Activated CD4-positive, alpha-beta memory T cell treated with anti-CD3 and anti-CD28 coated beads for 36 hours (primary cell): Measurements from ENCODE around the gene OR2L13. TPM values are rescaled to one million over a fixed set of nuclear protein-coding genes. Genes with fewer than 3 reads are reported as not detected.
"Not testable (repeated sequence)": the region's sequence is repeated elsewhere in the genome, so short reads cannot be mapped to it uniquely, and the experiment has no call there.

Experiments
- CTCF ChIA-PET: fragments of 350-600 bp; sonication (Branson Sonifier 250); formaldehyde crosslinking; loops from one replicate; lab custom pipeline; 2021; ENCODE audit warnings: antibody characterized with exemption, inconsistent platforms; lab: Charles Lee
- POLR2A ChIA-PET: fragments of 350-600 bp; sonication (Branson Sonifier 250); formaldehyde crosslinking; loops from one replicate; lab custom pipeline; 2021; ENCODE audit warnings: antibody characterized with exemption; lab: Charles Lee
- DNase-seq: peaks from one replicate; pipeline ENCODE4 v3.0.0-alpha.2; 2020
- H3K27ac Mint-ChIP-seq: one replicate; pipeline ENCODE4 v1.8.0; 2021; ENCODE audit warnings: mixed read lengths
- H3K27me3 Mint-ChIP-seq: one replicate; pipeline ENCODE4 v1.8.0; 2021; ENCODE audit warnings: mixed read lengths
- H3K36me3 Mint-ChIP-seq: one replicate; pipeline ENCODE4 v1.8.0; 2021; ENCODE audit warnings: mixed read lengths
- H3K4me1 Mint-ChIP-seq: one replicate; pipeline ENCODE4 v1.8.0; 2021; ENCODE audit warnings: low read depth, mixed read lengths
- H3K4me3 Mint-ChIP-seq: one replicate; pipeline ENCODE4 v1.8.0; 2021; ENCODE audit warnings: mild to moderate bottlenecking, mixed read lengths
- H3K9me3 Mint-ChIP-seq: one replicate; pipeline ENCODE4 v1.8.0; 2021; ENCODE audit warnings: mixed read lengths
- intact Hi-C: fragments of 100-400 bp; cut with micrococcal nuclease; formaldehyde crosslinking; loops from one replicate; pipeline ENCODE4 v1.15.1; 2023
- total RNA-seq, 2 experiments: library from RNA; stranded (reverse); gene quantifications; one replicate each; pipeline ENCODE4 v1.2.3, GENCODE V29; 2021

OR2L13 gene
- total RNA-seq: not detected

GRCh38 chr1:248094884-248095283, at the start of gene OR2L13:
Gene OR2L13, plus strand, starts transcription at chr1:248095184. Its CDS starts 4,192 bp downstream, at chr1:248099376.
- ChIA-PET POLR2A (no interaction called here), CTCF (no interaction called here)
- Mint-ChIP-seq H3K4me3 (no peak within 1 kb of the TSS), H3K9me3 (peaks cover 4% of the 10 kb centered on the region), H3K27ac (no peak within 1 kb of the TSS), H3K4me1 (no peaks in the 10 kb centered on the region), H3K27me3 (no peaks in the 10 kb centered on the region), H3K36me3 (no peaks in the 10 kb centered on the region)
- intact Hi-C loops: no loop called here
- DNase-seq: no peak

GRCh38 chr1:248045209-248045608, 49.8 kb upstream of the OR2L13 start:
- DNase-seq: no peak
- ChIA-PET CTCF (no interaction called here), POLR2A (no interaction called here)
- Mint-ChIP-seq H3K4me1 (no peaks in the 10 kb centered on the region), H3K27me3 (no peaks in the 10 kb centered on the region), H3K9me3 (peaks cover 38% of the 10 kb centered on the region), H3K36me3 (peaks cover 3% of the 10 kb centered on the region), H3K27ac (no peak overlapping the region), H3K4me3 (no peak overlapping the region)
- intact Hi-C loops: no loop called here

GRCh38 chr1:248046536-248046935, 48.4 kb upstream of the OR2L13 start, which contains the start of gene OR2L3:
Gene OR2L3, plus strand, starts transcription at chr1:248046836. Its CDS starts 13,846 bp downstream, at chr1:248060682.
- Mint-ChIP-seq H3K9me3 (peaks cover 31% of the 10 kb centered on the region), H3K27ac (no peak within 1 kb of the TSS), H3K27me3 (no peaks in the 10 kb centered on the region), H3K4me1 (no peaks in the 10 kb centered on the region), H3K36me3 (peaks cover 3% of the 10 kb centered on the region), H3K4me3 (no peak within 1 kb of the TSS)
- ChIA-PET CTCF (no interaction called here), POLR2A (no interaction called here)
- no peak for DNase-seq
- intact Hi-C loops: no loop called here

GRCh38 chr1:248047008-248047407, 48.0 kb upstream of the OR2L13 start:
- no peaks in the 10 kb centered on the region for H3K4me1 Mint-ChIP-seq
- peaks cover 3% of the 10 kb centered on the region for H3K36me3 Mint-ChIP-seq
- no peak overlapping the region for H3K4me3 Mint-ChIP-seq
- DNase-seq: no peak
- intact Hi-C loops: no loop called here
- no peaks in the 10 kb centered on the region for H3K27me3 Mint-ChIP-seq
- H3K27ac Mint-ChIP-seq: no peak overlapping the region
- POLR2A ChIA-PET: no interaction called here
- CTCF ChIA-PET: no interaction called here
- peaks cover 31% of the 10 kb centered on the region for H3K9me3 Mint-ChIP-seq

- DNase-seq: no peak
- no peak overlapping the region for H3K4me3 Mint-ChIP-seq
- ChIA-PET POLR2A (no interaction called here), CTCF (no interaction called here)
- no peak overlapping the region for H3K27ac Mint-ChIP-seq
- H3K36me3 Mint-ChIP-seq: no peaks in the 10 kb centered on the region
- H3K4me1 Mint-ChIP-seq: no peaks in the 10 kb centered on the region
- intact Hi-C loops: no loop called here
- H3K9me3 Mint-ChIP-seq: peaks cover 29% of the 10 kb centered on the region
- H3K27me3 Mint-ChIP-seq: no peaks in the 10 kb centered on the region
These were observed 40.3 kb upstream of the OR2L13 start for GRCh38 chr1:248054671-248055070.

GRCh38 chr1:248055261-248055660, 39.7 kb upstream of the OR2L13 start:
- Mint-ChIP-seq H3K27ac (no peak overlapping the region), H3K36me3 (no peaks in the 10 kb centered on the region), H3K27me3 (no peaks in the 10 kb centered on the region), H3K4me1 (no peaks in the 10 kb centered on the region), H3K4me3 (no peak overlapping the region), H3K9me3 (peaks cover 27% of the 10 kb centered on the region)
- POLR2A ChIA-PET: no interaction called here
- no peak for DNase-seq
- CTCF ChIA-PET: no interaction called here
- intact Hi-C loops: no loop called here

- ChIA-PET CTCF (no interaction called here), POLR2A (no interaction called here)
- no peak for DNase-seq
- Mint-ChIP-seq H3K27ac (no peak overlapping the region), H3K4me3 (no peak overlapping the region), H3K36me3 (no peaks in the 10 kb centered on the region), H3K27me3 (no peaks in the 10 kb centered on the region), H3K4me1 (no peaks in the 10 kb centered on the region), H3K9me3 (peaks cover 11% of the 10 kb centered on the region)
- intact Hi-C loops: no loop called here
These were observed 29.9 kb upstream of the OR2L13 start for GRCh38 chr1:248065071-248065470.

GRCh38 chr1:248065604-248066003, 29.4 kb upstream of the OR2L13 start:
- no peak for DNase-seq
- ChIA-PET CTCF (no interaction called here), POLR2A (no interaction called here)
- Mint-ChIP-seq H3K9me3 (peaks cover 12% of the 10 kb centered on the region), H3K4me1 (no peaks in the 10 kb centered on the region), H3K27ac (no peak overlapping the region), H3K27me3 (no peaks in the 10 kb centered on the region), H3K4me3 (no peak overlapping the region), H3K36me3 (no peaks in the 10 kb centered on the region)
- intact Hi-C loops: no loop called here

- POLR2A ChIA-PET, intact Hi-C loops, H3K4me3 Mint-ChIP-seq, H3K36me3 Mint-ChIP-seq, H3K4me1 Mint-ChIP-seq, CTCF ChIA-PET, DNase-seq, H3K27ac Mint-ChIP-seq, H3K27me3 Mint-ChIP-seq, H3K9me3 Mint-ChIP-seq: not testable (repeated sequence)
These were observed 11.1 kb upstream of the OR2L13 start for GRCh38 chr1:248083864-248084263.

- H3K4me3 Mint-ChIP-seq: no peak overlapping the region
- H3K27ac Mint-ChIP-seq: no peak overlapping the region
- no peaks in the 10 kb centered on the region for H3K9me3 Mint-ChIP-seq
- H3K36me3 Mint-ChIP-seq: no peaks in the 10 kb centered on the region
- ChIA-PET POLR2A (no interaction called here), CTCF (no interaction called here)
- DNase-seq: no peak
- no peaks in the 10 kb centered on the region for H3K4me1 Mint-ChIP-seq
- intact Hi-C loops: no loop called here
- no peaks in the 10 kb centered on the region for H3K27me3 Mint-ChIP-seq
These were observed 3.5 kb downstream of the OR2L13 start for GRCh38 chr1:248098529-248098928.

- ChIA-PET CTCF (no interaction called here), POLR2A (no interaction called here)
- Mint-ChIP-seq H3K27me3 (no peaks in the 10 kb centered on the region), H3K4me3 (no peak overlapping the region), H3K36me3 (no peaks in the 10 kb centered on the region), H3K27ac (no peak overlapping the region), H3K4me1 (no peaks in the 10 kb centered on the region), H3K9me3 (peaks cover 12% of the 10 kb centered on the region)
- DNase-seq: no peak
- intact Hi-C loops: loop anchor here (10.0 kb wide), 1 partner anchor 168 kb away; no protein-coding TSS in a partner anchor
These were observed 7.9 kb downstream of the OR2L13 start for GRCh38 chr1:248102847-248103246.

- intact Hi-C loops: no loop called here
- H3K36me3 Mint-ChIP-seq: peaks cover 3% of the 10 kb centered on the region
- peaks cover 38% of the 10 kb centered on the region for H3K9me3 Mint-ChIP-seq
- no peaks in the 10 kb centered on the region for H3K27me3 Mint-ChIP-seq
- ChIA-PET POLR2A (no interaction called here), CTCF (no interaction called here)
- DNase-seq: no peak
- H3K4me3 Mint-ChIP-seq: no peak overlapping the region
- H3K4me1 Mint-ChIP-seq: no peaks in the 10 kb centered on the region
- no peak overlapping the region for H3K27ac Mint-ChIP-seq
These were observed 16.2 kb downstream of the OR2L13 start for GRCh38 chr1:248111157-248111556.

GRCh38 chr1:248114890-248115289, 19.9 kb downstream of the OR2L13 start:
- CTCF ChIA-PET: no interaction called here
- Mint-ChIP-seq H3K27me3 (no peaks in the 10 kb centered on the region), H3K4me1 (no peaks in the 10 kb centered on the region), H3K36me3 (peaks cover 3% of the 10 kb centered on the region), H3K4me3 (no peak overlapping the region), H3K9me3 (peaks cover 28% of the 10 kb centered on the region), H3K27ac (no peak overlapping the region)
- no peak for DNase-seq
- POLR2A ChIA-PET: no interaction called here
- intact Hi-C loops: no loop called here
